Smooth muscle cell (in vitro differentiated cells): ENCODE data around the gene ATG7. TPM values are rescaled to one million over a fixed set of nuclear protein-coding genes. Genes with fewer than 3 reads are reported as not detected.

Experiments
- DNase-seq: peaks from one replicate; lab custom pipeline; 2025; ENCODE audit not compliant: unreplicated experiment; lab: John Stamatoyannopoulos, UW
- H2AFZ ChIP-seq: fragments of 200-600 bp; sonication (generic); 2 replicates; pipeline ENCODE4 v1.6.0; 2016; ENCODE audit warnings: antibody characterized with exemption, low read depth, mild to moderate bottlenecking
- H3F3A ChIP-seq: fragments of 200-600 bp; sonication (generic); 2 replicates; pipeline ENCODE4 v1.6.0; 2017; ENCODE audit warnings: antibody characterized with exemption, low read depth
- H3K27ac ChIP-seq: fragments of 200-600 bp; sonication (generic); 2 replicates; pipeline ENCODE4 v1.5.1; 2016; ENCODE audit warnings: low read depth, mild to moderate bottlenecking
- H3K27me3 ChIP-seq: fragments of 200-600 bp; sonication (generic); 2 replicates; pipeline ENCODE4 v1.6.1; 2016; ENCODE audit warnings: low read depth, mild to moderate bottlenecking
- H3K36me3 ChIP-seq: fragments of 200-600 bp; sonication (generic); 2 replicates; pipeline ENCODE4 v1.5.1; 2016; ENCODE audit warnings: low read depth
- H3K4me1 ChIP-seq: fragments of 200-600 bp; sonication (generic); 2 replicates; pipeline ENCODE4 v1.5.1; 2016; ENCODE audit warnings: low read depth
- H3K4me2 ChIP-seq: fragments of 200-600 bp; sonication (generic); 2 replicates; pipeline ENCODE4 v1.6.0; 2016; ENCODE audit warnings: mild to moderate bottlenecking
- H3K4me3 ChIP-seq: fragments of 200-600 bp; sonication (generic); 2 replicates; pipeline ENCODE4 v1.5.1; 2016; ENCODE audit warnings: mild to moderate bottlenecking
- H3K79me2 ChIP-seq: fragments of 200-600 bp; sonication (generic); 2 replicates; pipeline ENCODE4 v1.6.0; 2016; ENCODE audit warnings: low read depth, mild to moderate bottlenecking
- H3K9ac ChIP-seq: fragments of 200-600 bp; sonication (generic); 2 replicates; pipeline ENCODE4 v1.6.0; 2016; ENCODE audit warnings: low read depth
- H3K9me3 ChIP-seq: fragments of 200-600 bp; sonication (generic); replicated peaks from 2 replicates; pipeline ENCODE4 v1.5.1; 2016; ENCODE audit warnings: low read depth
- H4K20me1 ChIP-seq: fragments of 200-600 bp; sonication (generic); 2 replicates; pipeline ENCODE4 v1.6.0; 2016; ENCODE audit warnings: low read depth
- WGBS: methylation state at CpG from one replicate; pipeline ENCODE4 v1.1.7; 2016; ENCODE audit warnings: low lambda C conversion rate; 5-methylcytosine and 5-hydroxymethylcytosine counted together
- polyA plus RNA-seq: library from polyadenylated mRNA; unstranded; fragments of >200 nt; fragmentation: Nextera tagmentation; extraction: Ambion mirVana; gene quantifications from 2 replicates; pipeline ENCODE4 v1.2.1, GENCODE V29; 2016
- total RNA-seq: library from RNA; depleted of rRNA; stranded (reverse); fragments of >200 nt; gene quantifications from 2 replicates; pipeline ENCODE4 v1.2.3, GENCODE V29; 2014
- TF ChIP-seq, protein P1 (sequence below): fragments of 200-600 bp; sonication (generic); IDR thresholded peaks from 2 replicates; pipeline ENCODE4 v1.5.1; 2017; ENCODE audit warnings: borderline replicate concordance, mild to moderate bottlenecking, antibody characterized with exemption; ENCODE audit not compliant: insufficient read depth, poor library complexity, severe bottlenecking

ATG7 gene
- total and polyA plus RNA-seq, 2 experiments from 2014 or later, result 19.4 to 40.3 TPM

DNA sequence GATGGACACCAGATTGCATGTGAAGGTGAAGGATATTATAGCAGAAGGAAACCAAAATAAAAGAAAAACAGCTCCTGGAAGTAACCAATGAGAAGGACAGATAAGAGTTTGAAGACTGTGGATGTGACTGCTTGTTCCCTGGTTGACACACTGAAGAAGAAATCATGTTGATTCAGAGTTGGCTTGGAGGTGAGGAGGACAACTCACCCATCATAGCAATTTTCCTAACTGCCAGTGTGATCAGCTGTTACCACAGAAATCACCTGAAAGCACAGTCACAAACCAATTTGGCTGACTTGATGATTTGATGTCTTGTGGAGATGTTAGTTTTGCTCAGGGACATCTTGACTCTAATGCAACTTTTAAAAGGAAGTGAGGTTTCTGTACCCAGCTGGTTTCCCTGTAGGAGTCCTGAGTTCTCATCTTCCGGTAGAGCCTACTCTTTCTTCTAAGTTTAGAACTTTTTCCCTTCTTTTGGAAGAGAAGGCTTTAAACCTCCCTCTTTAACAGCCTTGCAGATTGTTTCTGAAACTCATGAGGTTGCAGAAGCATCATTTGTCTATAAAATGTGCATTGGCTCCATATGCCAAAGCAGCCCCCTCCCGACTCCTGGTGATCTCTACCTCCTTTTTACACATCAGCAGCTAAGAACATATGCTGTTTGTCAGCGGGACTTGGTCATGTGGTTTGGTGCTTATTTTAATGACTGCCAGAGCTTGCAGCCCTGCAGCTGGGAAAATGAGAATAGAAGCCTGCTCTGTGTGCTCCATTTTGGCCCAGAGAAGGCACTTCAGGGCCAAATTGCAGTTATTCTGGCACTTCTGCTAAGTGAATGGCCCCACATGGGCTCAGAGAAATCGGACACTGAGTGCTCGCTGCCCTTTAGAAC, 10.3 kb downstream of the ATG7 start:
- no peaks in the 10 kb centered on the region for H3K36me3 ChIP-seq
- no peaks in the 10 kb centered on the region for H3K9me3 ChIP-seq
- no peak for DNase-seq
- no peak overlapping the region for H2AFZ ChIP-seq
- H3F3A ChIP-seq, result peaks cover 13% of the 10 kb centered on the region
- H3K4me3 ChIP-seq, result no peak overlapping the region
- H3K27me3 ChIP-seq, result no peaks in the 10 kb centered on the region
- peaks cover 6% of the 10 kb centered on the region for H3K4me1 ChIP-seq
- peak overlapping the region; percentile 21 for H3K4me2 ChIP-seq
- H3K9ac ChIP-seq, result no peak overlapping the region
- no peaks in the 10 kb centered on the region for H4K20me1 ChIP-seq
- peaks cover 61% of the 10 kb centered on the region for H3K79me2 ChIP-seq
- 68% methylated on average over 5 of the region's 5 CpGs for WGBS
- peak overlapping the region; percentile 42 for H3K27ac ChIP-seq
- TF ChIP-seq, protein P1, sequence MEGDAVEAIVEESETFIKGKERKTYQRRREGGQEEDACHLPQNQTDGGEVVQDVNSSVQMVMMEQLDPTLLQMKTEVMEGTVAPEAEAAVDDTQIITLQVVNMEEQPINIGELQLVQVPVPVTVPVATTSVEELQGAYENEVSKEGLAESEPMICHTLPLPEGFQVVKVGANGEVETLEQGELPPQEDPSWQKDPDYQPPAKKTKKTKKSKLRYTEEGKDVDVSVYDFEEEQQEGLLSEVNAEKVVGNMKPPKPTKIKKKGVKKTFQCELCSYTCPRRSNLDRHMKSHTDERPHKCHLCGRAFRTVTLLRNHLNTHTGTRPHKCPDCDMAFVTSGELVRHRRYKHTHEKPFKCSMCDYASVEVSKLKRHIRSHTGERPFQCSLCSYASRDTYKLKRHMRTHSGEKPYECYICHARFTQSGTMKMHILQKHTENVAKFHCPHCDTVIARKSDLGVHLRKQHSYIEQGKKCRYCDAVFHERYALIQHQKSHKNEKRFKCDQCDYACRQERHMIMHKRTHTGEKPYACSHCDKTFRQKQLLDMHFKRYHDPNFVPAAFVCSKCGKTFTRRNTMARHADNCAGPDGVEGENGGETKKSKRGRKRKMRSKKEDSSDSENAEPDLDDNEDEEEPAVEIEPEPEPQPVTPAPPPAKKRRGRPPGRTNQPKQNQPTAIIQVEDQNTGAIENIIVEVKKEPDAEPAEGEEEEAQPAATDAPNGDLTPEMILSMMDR, result no peak

DNA sequence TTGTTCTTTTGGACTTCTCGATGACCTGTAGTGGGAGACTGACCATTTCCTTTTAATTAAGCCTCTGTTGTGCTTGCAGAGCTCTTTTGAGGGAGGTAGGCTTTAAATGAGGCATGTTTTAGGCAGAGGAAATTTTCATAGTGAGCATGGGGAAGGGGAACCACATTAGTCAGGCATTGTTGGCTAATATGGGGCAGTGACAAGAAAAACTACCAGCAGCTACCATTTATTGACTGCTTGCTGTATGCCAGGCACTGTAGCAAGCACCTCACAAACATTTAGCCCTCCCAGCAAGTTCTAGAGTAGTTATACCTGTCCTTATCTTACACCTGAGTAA, 10.9 kb downstream of the ATG7 start:
- H3K4me3 ChIP-seq, result no peak overlapping the region
- H3K9ac ChIP-seq, result no peak overlapping the region
- no peaks in the 10 kb centered on the region for H3K9me3 ChIP-seq
- H3K4me2 ChIP-seq, result peak overlapping the region; percentile 21
- peaks cover 19% of the 10 kb centered on the region for H3F3A ChIP-seq
- peak overlapping the region; percentile 42 for H3K27ac ChIP-seq
- no peaks in the 10 kb centered on the region for H4K20me1 ChIP-seq
- TF ChIP-seq, protein P1, result no peak
- peaks cover 55% of the 10 kb centered on the region for H3K79me2 ChIP-seq
- H2AFZ ChIP-seq, result no peak overlapping the region
- H3K36me3 ChIP-seq, result no peaks in the 10 kb centered on the region
- DNase-seq, result no peak
- H3K4me1 ChIP-seq, result peaks cover 11% of the 10 kb centered on the region
- WGBS, result 94% methylated on average over 1 of the region's 1 CpG
- no peaks in the 10 kb centered on the region for H3K27me3 ChIP-seq

DNA sequence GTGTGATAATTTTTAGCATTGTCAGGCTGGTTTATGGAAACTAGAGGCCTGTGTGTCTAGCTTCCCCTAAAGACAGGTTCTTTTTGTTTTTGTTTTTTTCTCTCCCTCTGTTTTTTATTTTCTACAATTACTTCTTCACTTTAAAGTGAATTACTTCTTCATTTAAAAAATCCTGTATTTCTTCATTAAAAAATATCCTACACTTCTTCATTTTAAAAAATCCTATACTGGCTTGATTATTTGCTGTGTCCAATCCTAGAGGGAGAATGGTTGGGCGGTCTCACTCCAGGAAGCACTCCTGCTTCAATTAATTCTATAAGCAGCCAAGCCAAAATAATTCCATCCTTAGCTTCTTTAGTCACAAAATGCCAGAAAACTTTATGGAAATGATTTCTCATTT, 11.8 kb downstream of the ATG7 start:
- no peak overlapping the region for H3K4me3 ChIP-seq
- no peaks in the 10 kb centered on the region for H3K9me3 ChIP-seq
- no peak overlapping the region for H3K4me2 ChIP-seq
- no peak overlapping the region for H2AFZ ChIP-seq
- TF ChIP-seq, protein P1, result no peak
- peaks cover 11% of the 10 kb centered on the region for H3K4me1 ChIP-seq
- H3K9ac ChIP-seq, result no peak overlapping the region
- H3K27ac ChIP-seq, result no peak overlapping the region
- peaks cover 47% of the 10 kb centered on the region for H3K79me2 ChIP-seq
- DNase-seq, result no peak
- H3K27me3 ChIP-seq, result no peaks in the 10 kb centered on the region
- H4K20me1 ChIP-seq, result no peaks in the 10 kb centered on the region
- H3K36me3 ChIP-seq, result no peaks in the 10 kb centered on the region
- 100% methylated on average over 1 of the region's 1 CpG for WGBS
- H3F3A ChIP-seq, result peaks cover 15% of the 10 kb centered on the region

DNA sequence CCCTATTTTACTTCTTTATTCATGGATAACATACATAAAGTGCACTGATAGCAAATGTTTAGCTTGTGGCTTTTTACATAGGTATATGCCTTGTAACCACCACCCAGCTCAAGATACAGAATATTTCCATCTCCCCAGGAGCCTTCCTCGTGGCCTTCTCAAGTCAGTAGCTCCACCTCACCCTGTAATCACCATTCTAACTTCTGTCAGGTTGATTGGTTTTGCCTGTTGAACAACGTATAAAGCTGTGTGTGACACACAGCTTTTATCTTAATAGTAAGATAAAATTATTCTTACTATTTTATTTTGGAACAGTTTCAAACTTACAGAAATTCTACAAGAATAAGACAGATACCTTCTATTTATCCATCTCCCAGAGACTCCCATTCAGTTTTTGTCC, 13.3 kb downstream of the ATG7 start:
- no peaks in the 10 kb centered on the region for H3K36me3 ChIP-seq
- H3K27ac ChIP-seq, result peak overlapping the region; percentile 17
- H3K27me3 ChIP-seq, result no peaks in the 10 kb centered on the region
- peaks cover 34% of the 10 kb centered on the region for H3K79me2 ChIP-seq
- peaks cover 24% of the 10 kb centered on the region for H3F3A ChIP-seq
- DNase-seq, result no peak
- no peak overlapping the region for H2AFZ ChIP-seq
- 62% methylated on average over 2 of the region's 2 CpGs for WGBS
- no peak overlapping the region for H3K4me3 ChIP-seq
- H4K20me1 ChIP-seq, result no peaks in the 10 kb centered on the region
- H3K4me2 ChIP-seq, result no peak overlapping the region
- H3K4me1 ChIP-seq, result peaks cover 11% of the 10 kb centered on the region
- H3K9me3 ChIP-seq, result no peaks in the 10 kb centered on the region
- TF ChIP-seq, protein P1, result no peak
- H3K9ac ChIP-seq, result no peak overlapping the region
